HepG2 (cell line): ENCODE measurements around the gene CWF19L2. TPM values are rescaled to one million over a fixed set of nuclear protein-coding genes. Genes with fewer than 3 reads are reported as not detected.
"Not testable (repeated sequence)": the region's sequence is repeated elsewhere in the genome, so short reads cannot be mapped to it uniquely, and the experiment has no call there.

Experiments
- ATAC-seq: fragments of 200-7000 bp; cut with Tn5 transposase; 3 replicates; pipeline ENCODE4 v1.9.1; 2020; ENCODE audit warnings: mild to moderate bottlenecking, moderate library complexity
- BruUV-seq: library from RNA; stranded (reverse); fragments of 400-500 nt; replicated peaks from 2 replicates; lab custom pipeline; 2021; lab: Mats Ljungman, UMichigan
- CTCF ChIA-PET: fragments of 300-600 bp; formaldehyde crosslinking; extraction: SDS; loops from one replicate; lab custom pipeline; 2021; ENCODE audit warnings: low total read pairs, inconsistent platforms, low intra/inter-chr PET ratio; lab: Yijun Ruan, JAX
- POLR2A ChIA-PET: fragments of 350-600 bp; sonication (Branson Sonifier 250); formaldehyde crosslinking; loops from one replicate; lab custom pipeline; 2020; ENCODE audit warnings: antibody characterized with exemption, inconsistent platforms; lab: Yijun Ruan, JAX
- DNase-seq: peaks from one replicate; pipeline ENCODE4 v3.0.0-alpha.2; 2015; ENCODE audit warnings: low spot score
- FAIRE-seq: peaks from 3 replicates; lab custom pipeline; 2011; peaks lifted over from hg19 to GRCh38; lab: Jason Lieb, UNC
- H2AFZ ChIP-seq: one replicate; pipeline ENCODE4 v1.6.1; 2011; ENCODE audit warnings: low read length, inconsistent platforms
- H3K27ac ChIP-seq: fragments of 300-600 bp; 3 replicates; pipeline ENCODE4 v1.8.0; 2011; ENCODE audit warnings: mixed run types, mild to moderate bottlenecking, mixed read lengths, low read length, inconsistent platforms; ENCODE audit not compliant: insufficient read depth; ENCODE audit errors: extremely low read length
- H3K27me3 ChIP-seq, 2 experiments: fragments of 200-600 bp in 1 of 2; 2 replicates in 1 of 2; 3 replicates in 1 of 2; pipeline versions ENCODE4 v1.6.0 to v1.8.0; 2011; ENCODE audit warnings: low read length in 2 of 2, mild to moderate bottlenecking in 2 of 2, moderate library complexity in 2 of 2, inconsistent platforms in 1 of 2; ENCODE audit not compliant: insufficient read depth in 2 of 2, control insufficient read depth in 1 of 2
- H3K36me3 ChIP-seq, 2 experiments: fragments of 200-600 bp in 1 of 2; replicated peaks in 1 of 2; 2 replicates in 1 of 2; 3 replicates in 1 of 2; pipeline versions ENCODE4 v1.5.1 to v1.8.0; 2011; ENCODE audit warnings: low read length in 2 of 2, inconsistent platforms in 1 of 2; ENCODE audit not compliant: insufficient read depth in 2 of 2, control insufficient read depth in 1 of 2
- H3K4me1 ChIP-seq: 2 replicates; pipeline ENCODE4 v1.5.1; 2012; ENCODE audit warnings: low read length, inconsistent platforms; ENCODE audit not compliant: insufficient read depth
- H3K4me2 ChIP-seq: 2 replicates; pipeline ENCODE4 v1.6.0; 2011; ENCODE audit warnings: low read depth, low read length, inconsistent platforms
- H3K4me3 ChIP-seq, 3 experiments: fragments of 200-600 bp in 1 of 3; sonication (generic), shearing (Covaris generic) in 1 of 3; replicated peaks in 1 of 3; 2 replicates each; pipeline ENCODE4 v1.5.1; 2011 to 2016; ENCODE audit warnings: low read length in 3 of 3, inconsistent platforms in 2 of 3, low read depth in 2 of 3, mild to moderate bottlenecking in 2 of 3, control low read depth in 1 of 3, mixed read lengths in 1 of 3; ENCODE audit not compliant: insufficient read depth in 1 of 3
- H3K79me2 ChIP-seq: one replicate; pipeline ENCODE4 v1.6.1; 2011; ENCODE audit warnings: low read length, inconsistent platforms; ENCODE audit not compliant: insufficient read depth
- H3K9ac ChIP-seq: 2 replicates; pipeline ENCODE4 v1.6.0; 2011; ENCODE audit warnings: mild to moderate bottlenecking, low read depth, low read length, inconsistent platforms; ENCODE audit not compliant: insufficient read depth
- H3K9me3 ChIP-seq: 2 replicates; pipeline ENCODE4 v1.5.1; 2012; ENCODE audit warnings: mild to moderate bottlenecking, low read length
- H4K20me1 ChIP-seq: 2 replicates; pipeline ENCODE4 v1.6.0; 2011; ENCODE audit warnings: inconsistent platforms, mild to moderate bottlenecking, low read length, moderate library complexity; ENCODE audit not compliant: insufficient read depth
- ARID4A ChIP-seq: sonication (generic); formaldehyde crosslinking; IDR thresholded peaks from 2 replicates; pipeline ENCODE4 v1.5.0; 2020; ENCODE audit warnings: mild to moderate bottlenecking, missing genetic modification reagents, borderline replicate concordance
- MTF2 ChIP-seq: sonication (generic); formaldehyde crosslinking; IDR thresholded peaks from 2 replicates; pipeline ENCODE4 v1.5.0; 2020; ENCODE audit warnings: missing genetic modification reagents, borderline replicate concordance
- MXD3 ChIP-seq: IDR thresholded peaks from 2 replicates; pipeline ENCODE4 v1.6.1; 2016; ENCODE audit warnings: mild to moderate bottlenecking, missing biosample characterization, missing genetic modification reagents
- NR2F6 ChIP-seq, 2 experiments: IDR thresholded peaks; 2 replicates each; pipeline ENCODE4 v1.6.1; 2016; ENCODE audit warnings: antibody characterized with exemption in 1 of 2, mild to moderate bottlenecking in 1 of 2
- PHF8 ChIP-seq: sonication (generic); formaldehyde crosslinking; IDR thresholded peaks from 2 replicates; pipeline ENCODE4 v1.5.0; 2020; ENCODE audit warnings: missing genetic modification reagents
- RXRA ChIP-seq: sonication (generic); formaldehyde crosslinking; IDR thresholded peaks from 2 replicates; pipeline ENCODE4 v1.5.1; 2020; ENCODE audit warnings: missing genetic modification reagents
- RXRB ChIP-seq: IDR thresholded peaks from 2 replicates; pipeline ENCODE4 v1.6.1; 2016; ENCODE audit warnings: borderline replicate concordance, missing genetic modification reagents, missing compliant biosample characterization
- STAG1 ChIP-seq: sonication (generic); formaldehyde crosslinking; IDR thresholded peaks from 2 replicates; pipeline ENCODE4 v1.4.0; 2020; ENCODE audit warnings: missing genetic modification reagents
- ZMYM4 ChIP-seq: sonication (generic); formaldehyde crosslinking; IDR thresholded peaks from 2 replicates; pipeline ENCODE4 v1.8.1; 2023; ENCODE audit warnings: mild to moderate bottlenecking, missing genetic modification reagents
- ZNF501 ChIP-seq: sonication (generic); formaldehyde crosslinking; IDR thresholded peaks from 2 replicates; pipeline ENCODE4 v1.5.1; 2020; ENCODE audit warnings: mild to moderate bottlenecking, moderate library complexity, missing genetic modification reagents
- ZNF644 ChIP-seq: IDR thresholded peaks from 2 replicates; pipeline ENCODE4 v1.6.1; 2016; ENCODE audit warnings: low read depth
- WGBS: methylation state at CpG from one replicate; pipeline ENCODE4 v1.1.6; 2017; ENCODE audit warnings: low lambda C conversion rate; 5-methylcytosine and 5-hydroxymethylcytosine counted together
- in situ Hi-C: cut with HindIII; loops from 2 replicates; pipeline ENCODE4 v1.10.0; 2017; ENCODE audit warnings: low pct_unique_long_range_greater_than_20kb; ENCODE audit not compliant: extremely low pct_ligation_motif_present
- intact Hi-C: fragments of 100-400 bp; cut with micrococcal nuclease; formaldehyde crosslinking; loops from one replicate; pipeline ENCODE4 v1.10.0; 2022; ENCODE audit not compliant: unreplicated experiment
- polyA plus RNA-seq, 8 experiments: library from polyadenylated mRNA; depleted of rRNA in 3 of 8; stranded (reverse) in 7 of 8; unstranded in 1 of 8; fragments of >200 nt; fragmentation: Illumina TruSeq in 4 of 8; extraction: Trizol in 4 of 8; gene quantifications; 2 replicates each; pipeline versions ENCODE4 v1.2.1 to v1.2.3, GENCODE V29; 2011 to 2016; ENCODE audit warnings: low read depth in 4 of 8, missing spikeins in 1 of 8, mixed read lengths in 1 of 8; ENCODE audit not compliant: insufficient read depth in 1 of 8
- total RNA-seq, 5 experiments: library from RNA; depleted of rRNA; stranded (reverse); fragments of >200 nt; fragmentation: Illumina TruSeq; extraction: Trizol; gene quantifications; 2 replicates each; pipeline ENCODE4 v1.2.3, GENCODE V29; 2016; ENCODE audit warnings: low read depth in 1 of 5
- TF ChIP-seq, protein P1 (sequence below): sonication (generic); formaldehyde crosslinking; IDR thresholded peaks from 2 replicates; pipeline ENCODE4 v1.5.0; 2020; ENCODE audit warnings: mild to moderate bottlenecking, missing genetic modification reagents, moderate library complexity
- TF ChIP-seq, protein P2 (sequence below): sonication (generic); formaldehyde crosslinking; IDR thresholded peaks from 2 replicates; pipeline ENCODE4 v1.4.0; 2020; ENCODE audit warnings: low read depth, missing genetic modification reagents

CWF19L2 gene
- total and polyA plus RNA-seq, 2 of the 13 experiments (the other 11 are each of a cell fraction or from before 2014, with no cell fraction given), result 2.2 to 18.6 TPM

GRCh38 chr11:107466275-107466866, 8.7 kb upstream of the CWF19L2 start:
- in situ Hi-C loops; FAIRE-seq; H2AFZ ChIP-seq; H3K36me3 ChIP-seq; intact Hi-C loops; CTCF ChIA-PET; H3K79me2 ChIP-seq; H4K20me1 ChIP-seq; BruUV-seq; H3K9me3 ChIP-seq; H3K27me3 ChIP-seq; H3K4me1 ChIP-seq; H3K27ac ChIP-seq; TF ChIP-seq NR2F6 (IDR thresholded peaks at IDR 0.05): not testable (repeated sequence)
- peak; percentile 99 for ATAC-seq
- DNase-seq, result peak; percentile 12
- POLR2A ChIA-PET, result interaction anchor here (2.1 kb wide), 1 partner anchor 9 kb away, joined by 10 read pairs; the partner anchor contains the start of gene CWF19L2
- no CpG with 5 or more reads among the region's 10 CpGs for WGBS
- Histone ChIP-seq H3K4me3 (peak overlapping the region; percentile 31 to 54 (median 51); a peak in 5 of 6 replicates), H3K9ac (peak overlapping the region; percentile 20; the same call in 1 of the 2 replicates), H3K4me2 (peak overlapping the region; percentile 75)
- 0 out of 2 replicates have a peak, but pooled peaks have one; percentile 37 for TF ChIP-seq MXD3 (CRISPR knock-in tag)
- TF ChIP-seq, protein P1, sequence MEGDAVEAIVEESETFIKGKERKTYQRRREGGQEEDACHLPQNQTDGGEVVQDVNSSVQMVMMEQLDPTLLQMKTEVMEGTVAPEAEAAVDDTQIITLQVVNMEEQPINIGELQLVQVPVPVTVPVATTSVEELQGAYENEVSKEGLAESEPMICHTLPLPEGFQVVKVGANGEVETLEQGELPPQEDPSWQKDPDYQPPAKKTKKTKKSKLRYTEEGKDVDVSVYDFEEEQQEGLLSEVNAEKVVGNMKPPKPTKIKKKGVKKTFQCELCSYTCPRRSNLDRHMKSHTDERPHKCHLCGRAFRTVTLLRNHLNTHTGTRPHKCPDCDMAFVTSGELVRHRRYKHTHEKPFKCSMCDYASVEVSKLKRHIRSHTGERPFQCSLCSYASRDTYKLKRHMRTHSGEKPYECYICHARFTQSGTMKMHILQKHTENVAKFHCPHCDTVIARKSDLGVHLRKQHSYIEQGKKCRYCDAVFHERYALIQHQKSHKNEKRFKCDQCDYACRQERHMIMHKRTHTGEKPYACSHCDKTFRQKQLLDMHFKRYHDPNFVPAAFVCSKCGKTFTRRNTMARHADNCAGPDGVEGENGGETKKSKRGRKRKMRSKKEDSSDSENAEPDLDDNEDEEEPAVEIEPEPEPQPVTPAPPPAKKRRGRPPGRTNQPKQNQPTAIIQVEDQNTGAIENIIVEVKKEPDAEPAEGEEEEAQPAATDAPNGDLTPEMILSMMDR, result peak; percentile 34; the same call in 1 of the 2 replicates
- peak; percentile 43; the same call in 1 of the 2 replicates for TF ChIP-seq PHF8
- TF ChIP-seq RXRB (CRISPR knock-in tag), result 0 out of 2 replicates have a peak, but pooled peaks have one; percentile 12
- TF ChIP-seq NR2F6 (CRISPR knock-in tag; IDR thresholded peaks at IDR 0.05), result peak; percentile 21; the same call in 1 of the 2 replicates
- TF ChIP-seq ZNF644, result peak; percentile 36; the same call in 1 of the 2 replicates
- TF ChIP-seq ARID4A (CRISPR knock-in tag), result peak; percentile 17; the same call in 1 of the 2 replicates
- TF ChIP-seq ZMYM4, result peak; percentile 70
- 0 out of 2 replicates have a peak, but pooled peaks have one; percentile 54 for TF ChIP-seq MTF2 (CRISPR knock-in tag)
- TF ChIP-seq RXRA, result peak; percentile 50; the same call in 1 of the 2 replicates
- TF ChIP-seq ZNF501 (CRISPR knock-in tag), result peak; percentile 50; the same call in 1 of the 2 replicates
- TF ChIP-seq, protein P2, sequence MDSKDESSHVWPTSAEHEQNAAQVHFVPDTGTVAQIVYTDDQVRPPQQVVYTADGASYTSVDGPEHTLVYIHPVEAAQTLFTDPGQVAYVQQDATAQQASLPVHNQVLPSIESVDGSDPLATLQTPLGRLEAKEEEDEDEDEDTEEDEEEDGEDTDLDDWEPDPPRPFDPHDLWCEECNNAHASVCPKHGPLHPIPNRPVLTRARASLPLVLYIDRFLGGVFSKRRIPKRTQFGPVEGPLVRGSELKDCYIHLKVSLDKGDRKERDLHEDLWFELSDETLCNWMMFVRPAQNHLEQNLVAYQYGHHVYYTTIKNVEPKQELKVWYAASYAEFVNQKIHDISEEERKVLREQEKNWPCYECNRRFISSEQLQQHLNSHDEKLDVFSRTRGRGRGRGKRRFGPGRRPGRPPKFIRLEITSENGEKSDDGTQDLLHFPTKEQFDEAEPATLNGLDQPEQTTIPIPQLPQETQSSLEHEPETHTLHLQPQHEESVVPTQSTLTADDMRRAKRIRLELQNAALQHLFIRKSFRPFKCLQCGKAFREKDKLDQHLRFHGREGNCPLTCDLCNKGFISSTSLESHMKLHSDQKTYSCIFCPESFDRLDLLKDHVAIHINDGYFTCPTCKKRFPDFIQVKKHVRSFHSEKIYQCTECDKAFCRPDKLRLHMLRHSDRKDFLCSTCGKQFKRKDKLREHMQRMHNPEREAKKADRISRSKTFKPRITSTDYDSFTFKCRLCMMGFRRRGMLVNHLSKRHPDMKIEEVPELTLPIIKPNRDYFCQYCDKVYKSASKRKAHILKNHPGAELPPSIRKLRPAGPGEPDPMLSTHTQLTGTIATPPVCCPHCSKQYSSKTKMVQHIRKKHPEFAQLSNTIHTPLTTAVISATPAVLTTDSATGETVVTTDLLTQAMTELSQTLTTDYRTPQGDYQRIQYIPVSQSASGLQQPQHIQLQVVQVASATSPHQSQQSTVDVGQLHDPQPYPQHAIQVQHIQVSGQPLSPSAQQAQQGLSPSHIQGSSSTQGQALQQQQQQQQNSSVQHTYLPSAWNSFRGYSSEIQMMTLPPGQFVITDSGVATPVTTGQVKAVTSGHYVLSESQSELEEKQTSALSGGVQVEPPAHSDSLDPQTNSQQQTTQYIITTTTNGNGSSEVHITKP (CRISPR knock-in tag), result peak; percentile 92
- peak; percentile 19; the same call in 1 of the 2 replicates for TF ChIP-seq STAG1
